ENCODE results near the gene GAS2L3. TPM values are rescaled to one million over a fixed set of nuclear protein-coding genes. Genes with fewer than 3 reads are reported as not detected.

Gene GAS2L3
- total RNA-seq, 1 experiment from 2014 or later = 29.9 TPM

- H3K27ac Mint-ChIP-seq (ENCODE audit: low read depth, unreplicated experiment) = no peak overlapping the region
Observed at GRCh38 chr12:100564905-100565467, 8.5 kb upstream of the GAS2L3 start.

GRCh38 chr12:100565987-100566545 lies 7.4 kb upstream of the GAS2L3 start:
- Mint-ChIP-seq H3K4me3 (ENCODE audit: unreplicated experiment) (no peak overlapping the region), H3K4me1 (ENCODE audit: insufficient read depth, unreplicated experiment) (peaks cover 8% of the 10 kb centered on the region), H3K9me3 (ENCODE audit: unreplicated experiment) (no peaks in the 10 kb centered on the region), H3K27ac (ENCODE audit: low read depth, unreplicated experiment) (no peak overlapping the region), H3K27me3 (ENCODE audit: insufficient read depth, unreplicated experiment) (peaks cover 24% of the 10 kb centered on the region), H3K36me3 (ENCODE audit: insufficient read depth, unreplicated experiment) (no peaks in the 10 kb centered on the region)
- no peak for TF ChIP-seq CTCF (IDR thresholded peaks at IDR 0.05; ENCODE audit: unreplicated experiment)
- intact Hi-C loops (cut with micrococcal nuclease) = no loop called here
- ChIA-PET POLR2A (no interaction called here), CTCF (interaction anchor here (0.8 to 1.9 kb wide), 4 partner anchors 8 to 336 kb away, joined by 3 to 11 read pairs (median 6); no protein-coding TSS in a partner anchor)
- DNase-seq (ENCODE audit: unreplicated experiment) = no peak
- BruUV-seq (replicated peaks) = no TSS peak

More at GRCh38 chr12:100564905-100565467, 8.5 kb upstream of the GAS2L3 start:
- intact Hi-C loops (cut with micrococcal nuclease) = no loop called here
- ChIA-PET CTCF (interaction anchor here (1.0 to 1.6 kb wide), 2 partner anchors 10 to 12 kb away, joined by 5 to 8 read pairs; no protein-coding TSS in a partner anchor), POLR2A (no interaction called here)
- TF ChIP-seq CTCF (IDR thresholded peaks at IDR 0.05; ENCODE audit: unreplicated experiment) = no peak
- Mint-ChIP-seq H3K36me3 (ENCODE audit: insufficient read depth, unreplicated experiment) (no peaks in the 10 kb centered on the region), H3K4me3 (ENCODE audit: unreplicated experiment) (no peak overlapping the region), H3K9me3 (ENCODE audit: unreplicated experiment) (no peaks in the 10 kb centered on the region), H3K27me3 (ENCODE audit: insufficient read depth, unreplicated experiment) (peaks cover 24% of the 10 kb centered on the region), H3K4me1 (ENCODE audit: insufficient read depth, unreplicated experiment) (peaks cover 8% of the 10 kb centered on the region)
- DNase-seq (ENCODE audit: unreplicated experiment) = no peak
- BruUV-seq (replicated peaks) = no TSS peak

GRCh38 chr12:100566887-100567637 lies 6.4 kb upstream of the GAS2L3 start:
- H3K4me1 Mint-ChIP-seq (ENCODE audit: insufficient read depth, unreplicated experiment) = peaks cover 8% of the 10 kb centered on the region
- H3K36me3 Mint-ChIP-seq (ENCODE audit: insufficient read depth, unreplicated experiment) = no peaks in the 10 kb centered on the region
- H3K4me3 Mint-ChIP-seq (ENCODE audit: unreplicated experiment) = no peak overlapping the region
- POLR2A ChIA-PET = interaction anchor here (0.5 to 1.0 kb wide), 2 partner anchors 10 to 70 kb away, joined by 4 read pairs; no protein-coding TSS in a partner anchor
- TF ChIP-seq CTCF (IDR thresholded peaks at IDR 0.05; ENCODE audit: unreplicated experiment) = no peak
- no TSS peak for BruUV-seq (replicated peaks)
- no peaks in the 10 kb centered on the region for H3K9me3 Mint-ChIP-seq (ENCODE audit: unreplicated experiment)
- H3K27ac Mint-ChIP-seq (ENCODE audit: low read depth, unreplicated experiment) = no peak overlapping the region
- peaks cover 24% of the 10 kb centered on the region for H3K27me3 Mint-ChIP-seq (ENCODE audit: insufficient read depth, unreplicated experiment)
- intact Hi-C loops (cut with micrococcal nuclease) = no loop called here
- no peak for DNase-seq (ENCODE audit: unreplicated experiment)
- CTCF ChIA-PET = interaction anchor here (0.6 to 1.9 kb wide), 7 partner anchors 12 to 517 kb away, joined by 3 to 11 read pairs (median 3); no protein-coding TSS in a partner anchor

GRCh38 chr12:100567945-100568344 lies 5.5 kb upstream of the GAS2L3 start:
- TF ChIP-seq CTCF (IDR thresholded peaks at IDR 0.05; ENCODE audit: unreplicated experiment) = no peak
- intact Hi-C loops (cut with micrococcal nuclease) = no loop called here
- Mint-ChIP-seq H3K27me3 (ENCODE audit: insufficient read depth, unreplicated experiment) (peaks cover 17% of the 10 kb centered on the region), H3K36me3 (ENCODE audit: insufficient read depth, unreplicated experiment) (no peaks in the 10 kb centered on the region), H3K4me1 (ENCODE audit: insufficient read depth, unreplicated experiment) (peaks cover 8% of the 10 kb centered on the region), H3K27ac (ENCODE audit: low read depth, unreplicated experiment) (no peak overlapping the region), H3K4me3 (ENCODE audit: unreplicated experiment) (no peak overlapping the region), H3K9me3 (ENCODE audit: unreplicated experiment) (no peaks in the 10 kb centered on the region)
- DNase-seq (ENCODE audit: unreplicated experiment) = no peak
- ChIA-PET POLR2A (interaction anchor here (1.0 kb wide), 1 partner anchor 112 kb away, joined by 3 read pairs; no protein-coding TSS in a partner anchor), CTCF (interaction anchor here (0.6 to 1.9 kb wide), 7 partner anchors 13 to 516 kb away, joined by 3 to 11 read pairs (median 3); no protein-coding TSS in a partner anchor)
- no TSS peak for BruUV-seq (replicated peaks)

All from MCF 10A (cell line).